WTC11 (cell line): ENCODE results near the gene SPDYE5. TPM values are rescaled to one million over a fixed set of nuclear protein-coding genes. Genes with fewer than 3 reads are reported as not detected.

Experiments
- ATAC-seq: fragments of 200-7000 bp; cut with Tn5 transposase; 2 replicates; pipeline ENCODE4 v1.10.0; 2021; ENCODE audit warnings: mild to moderate bottlenecking, moderate library complexity
- CTCF ChIA-PET: fragments of 300-600 bp; sonication (Branson Sonifier 250); formaldehyde crosslinking; loops from one replicate; lab custom pipeline; 2021; ENCODE audit warnings: antibody characterized with exemption; lab: Charles Lee
- POLR2A ChIA-PET: fragments of 350-600 bp; sonication (Branson Sonifier 250); formaldehyde crosslinking; loops from one replicate; lab custom pipeline; 2021; ENCODE audit warnings: antibody characterized with exemption; lab: Charles Lee
- DNase-seq: peaks from one replicate; pipeline ENCODE4 v3.0.0; 2021; ENCODE audit warnings: low spot score
- H3K27ac Mint-ChIP-seq: 2 replicates; pipeline ENCODE4 v1.8.0; 2021; ENCODE audit warnings: mixed read lengths
- H3K27me3 Mint-ChIP-seq: 2 replicates; pipeline ENCODE4 v1.8.0; 2021; ENCODE audit warnings: low read depth, mild to moderate bottlenecking, moderate library complexity, mixed read lengths
- H3K36me3 Mint-ChIP-seq: 2 replicates; pipeline ENCODE4 v1.8.0; 2021; ENCODE audit warnings: mixed read lengths
- H3K4me1 Mint-ChIP-seq: 2 replicates; pipeline ENCODE4 v1.8.0; 2022; ENCODE audit warnings: mixed read lengths
- H3K4me3 Mint-ChIP-seq: 2 replicates; pipeline ENCODE4 v1.8.0; 2021; ENCODE audit warnings: mild to moderate bottlenecking, moderate library complexity, mixed read lengths
- H3K9me3 Mint-ChIP-seq: 2 replicates; pipeline ENCODE4 v1.8.0; 2021; ENCODE audit warnings: mixed read lengths
- CREB1 ChIP-seq: sonication (generic); formaldehyde crosslinking; IDR thresholded peaks from 2 replicates; pipeline ENCODE4 v1.8.0; 2023; ENCODE audit warnings: mild to moderate bottlenecking, missing genetic modification reagents
- EMX1 ChIP-seq: fragments of 250-450 bp; sonication (Bioruptor Pico); IDR thresholded peaks from 2 replicates; pipeline ENCODE4 v1.8.0; 2021; ENCODE audit warnings: mild to moderate bottlenecking
- ESRRA ChIP-seq: sonication (generic); formaldehyde crosslinking; IDR thresholded peaks from 2 replicates; pipeline ENCODE4 v1.8.1; 2022; ENCODE audit warnings: mild to moderate bottlenecking, missing genetic modification reagents, borderline replicate concordance
- IRF1 ChIP-seq: sonication (generic); formaldehyde crosslinking; IDR thresholded peaks from 2 replicates; pipeline ENCODE4 v1.8.0; 2023; ENCODE audit warnings: missing genetic modification reagents
- IRF2 ChIP-seq: sonication (generic); formaldehyde crosslinking; IDR thresholded peaks from 2 replicates; pipeline ENCODE4 v1.8.0; 2022; ENCODE audit warnings: low read depth, missing genetic modification reagents, borderline replicate concordance
- JUN ChIP-seq: sonication (generic); formaldehyde crosslinking; IDR thresholded peaks from 2 replicates; pipeline ENCODE4 v1.8.0; 2023; ENCODE audit warnings: mild to moderate bottlenecking, missing genetic modification reagents
- MXD4 ChIP-seq: fragments of 250-450 bp; sonication (Bioruptor Pico); IDR thresholded peaks from 2 replicates; pipeline ENCODE4 v1.8.0; 2021; ENCODE audit warnings: mild to moderate bottlenecking, moderate library complexity, borderline replicate concordance
- NFE2L1 ChIP-seq: sonication (generic); formaldehyde crosslinking; IDR thresholded peaks from 2 replicates; pipeline ENCODE4 v1.8.1; 2023; ENCODE audit warnings: missing genetic modification reagents
- NR1H2 ChIP-seq: sonication (generic); formaldehyde crosslinking; IDR thresholded peaks from 2 replicates; pipeline ENCODE4 v1.9.0; 2021; ENCODE audit warnings: mild to moderate bottlenecking, moderate library complexity, missing genetic modification reagents
- NR3C1 ChIP-seq: sonication (generic); formaldehyde crosslinking; conservative IDR thresholded peaks from 2 replicates; pipeline ENCODE4 v1.8.1; 2023; ENCODE audit warnings: low read depth, mild to moderate bottlenecking, missing genetic modification reagents
- ZNF317 ChIP-seq: sonication (generic); formaldehyde crosslinking; IDR thresholded peaks from 2 replicates; pipeline ENCODE4 v1.8.1; 2023; ENCODE audit warnings: low read depth, mild to moderate bottlenecking, moderate library complexity, missing genetic modification reagents, borderline replicate concordance
- ZNF416 ChIP-seq: fragments of 250-450 bp; sonication (Bioruptor Pico); IDR thresholded peaks from 2 replicates; pipeline ENCODE4 v1.9.0; 2021; ENCODE audit warnings: mild to moderate bottlenecking, inconsistent platforms
- ZNF671 ChIP-seq: fragments of 250-450 bp; sonication (Bioruptor Pico); IDR thresholded peaks from 2 replicates; pipeline ENCODE4 v1.8.0; 2021; ENCODE audit warnings: mild to moderate bottlenecking
- total RNA-seq: library from RNA; stranded (reverse); gene quantifications from 3 replicates; pipeline ENCODE4 v1.2.3, GENCODE V29; 2021
- TF ChIP-seq, protein P1 (sequence below): sonication (generic); formaldehyde crosslinking; IDR thresholded peaks from 2 replicates; pipeline ENCODE4 v1.8.1; 2022; ENCODE audit warnings: missing genetic modification reagents, borderline replicate concordance
- TF ChIP-seq, protein P2 (sequence below): sonication (generic); formaldehyde crosslinking; IDR thresholded peaks from 2 replicates; pipeline ENCODE4 v1.8.1; 2023; ENCODE audit warnings: mild to moderate bottlenecking, missing genetic modification reagents, moderate library complexity
- TF ChIP-seq, protein P3 (sequence below): sonication (generic); formaldehyde crosslinking; IDR thresholded peaks from 2 replicates; pipeline ENCODE4 v1.8.1; 2023; ENCODE audit warnings: mild to moderate bottlenecking, missing genetic modification reagents, moderate library complexity
- TF ChIP-seq, protein P4 (sequence below): sonication (generic); formaldehyde crosslinking; IDR thresholded peaks from 2 replicates; pipeline ENCODE4 v1.8.0; 2022; ENCODE audit warnings: missing genetic modification reagents

SPDYE5 gene
- total RNA-seq, 1 experiment from 2014 or later: not detected

DNA sequence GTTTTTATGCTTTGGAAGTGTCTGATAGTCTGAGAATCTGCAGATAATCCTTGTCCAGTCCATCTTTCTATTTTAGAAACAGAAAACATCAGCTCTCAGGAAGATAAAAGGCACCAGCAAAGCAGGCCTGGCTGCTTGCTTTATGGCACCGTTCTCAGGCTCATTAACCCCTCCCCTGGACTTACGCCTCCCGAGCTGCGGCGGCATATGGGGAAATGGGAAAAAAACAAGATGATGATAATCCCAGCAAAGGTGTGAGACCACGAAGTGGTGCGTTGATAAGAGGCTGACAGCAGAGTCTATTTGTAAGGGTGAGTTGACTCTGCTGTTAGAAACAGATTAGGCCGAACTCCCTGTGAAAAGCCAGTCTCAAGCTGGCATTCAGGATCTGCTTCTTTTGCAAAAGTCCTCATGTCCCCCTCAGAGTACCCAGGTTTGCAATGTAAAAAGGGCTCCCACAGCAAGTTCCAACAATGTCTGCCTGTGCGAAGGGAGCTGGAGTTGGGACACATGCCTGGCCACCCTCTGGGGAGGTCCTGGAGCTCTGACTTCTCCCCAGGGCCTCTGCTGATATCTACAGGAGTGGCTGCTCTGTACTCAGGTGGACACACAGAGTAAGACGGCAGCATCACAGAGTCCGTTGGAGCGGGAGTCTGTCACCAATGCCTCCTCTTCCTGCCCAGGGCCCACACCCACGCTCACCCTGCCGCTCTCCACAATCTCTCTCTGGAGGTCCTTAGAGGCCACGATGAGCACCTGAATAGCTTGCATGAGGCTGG lies 54.3 kb downstream of the SPDYE5 start:
- ChIA-PET POLR2A (interaction anchor here (0.7 kb wide), 1 partner anchor 9 kb away, joined by 3 read pairs; no protein-coding TSS in a partner anchor), CTCF (no interaction called here)
- no peak for TF ChIP-seq ESRRA (CRISPR knock-in tag)
- TF ChIP-seq, protein P1, sequence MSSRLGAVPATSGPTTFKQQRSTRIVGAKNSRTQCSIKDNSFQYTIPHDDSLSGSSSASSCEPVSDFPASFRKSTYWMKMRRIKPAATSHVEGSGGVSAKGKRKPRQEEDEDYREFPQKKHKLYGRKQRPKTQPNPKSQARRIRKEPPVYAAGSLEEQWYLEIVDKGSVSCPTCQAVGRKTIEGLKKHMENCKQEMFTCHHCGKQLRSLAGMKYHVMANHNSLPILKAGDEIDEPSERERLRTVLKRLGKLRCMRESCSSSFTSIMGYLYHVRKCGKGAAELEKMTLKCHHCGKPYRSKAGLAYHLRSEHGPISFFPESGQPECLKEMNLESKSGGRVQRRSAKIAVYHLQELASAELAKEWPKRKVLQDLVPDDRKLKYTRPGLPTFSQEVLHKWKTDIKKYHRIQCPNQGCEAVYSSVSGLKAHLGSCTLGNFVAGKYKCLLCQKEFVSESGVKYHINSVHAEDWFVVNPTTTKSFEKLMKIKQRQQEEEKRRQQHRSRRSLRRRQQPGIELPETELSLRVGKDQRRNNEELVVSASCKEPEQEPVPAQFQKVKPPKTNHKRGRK (CRISPR knock-in tag): no peak
- no peak for TF ChIP-seq NR3C1 (CRISPR knock-in tag)
- TF ChIP-seq, protein P2, sequence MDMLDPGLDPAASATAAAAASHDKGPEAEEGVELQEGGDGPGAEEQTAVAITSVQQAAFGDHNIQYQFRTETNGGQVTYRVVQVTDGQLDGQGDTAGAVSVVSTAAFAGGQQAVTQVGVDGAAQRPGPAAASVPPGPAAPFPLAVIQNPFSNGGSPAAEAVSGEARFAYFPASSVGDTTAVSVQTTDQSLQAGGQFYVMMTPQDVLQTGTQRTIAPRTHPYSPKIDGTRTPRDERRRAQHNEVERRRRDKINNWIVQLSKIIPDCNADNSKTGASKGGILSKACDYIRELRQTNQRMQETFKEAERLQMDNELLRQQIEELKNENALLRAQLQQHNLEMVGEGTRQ (CRISPR knock-in tag): no peak
- TF ChIP-seq ZNF317 (CRISPR knock-in tag): no peak
- TF ChIP-seq, protein P3, sequence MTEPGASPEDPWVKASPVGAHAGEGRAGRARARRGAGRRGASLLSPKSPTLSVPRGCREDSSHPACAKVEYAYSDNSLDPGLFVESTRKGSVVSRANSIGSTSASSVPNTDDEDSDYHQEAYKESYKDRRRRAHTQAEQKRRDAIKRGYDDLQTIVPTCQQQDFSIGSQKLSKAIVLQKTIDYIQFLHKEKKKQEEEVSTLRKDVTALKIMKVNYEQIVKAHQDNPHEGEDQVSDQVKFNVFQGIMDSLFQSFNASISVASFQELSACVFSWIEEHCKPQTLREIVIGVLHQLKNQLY (CRISPR knock-in tag): no peak
- TF ChIP-seq JUN (CRISPR knock-in tag): no peak
- TF ChIP-seq, protein P4, sequence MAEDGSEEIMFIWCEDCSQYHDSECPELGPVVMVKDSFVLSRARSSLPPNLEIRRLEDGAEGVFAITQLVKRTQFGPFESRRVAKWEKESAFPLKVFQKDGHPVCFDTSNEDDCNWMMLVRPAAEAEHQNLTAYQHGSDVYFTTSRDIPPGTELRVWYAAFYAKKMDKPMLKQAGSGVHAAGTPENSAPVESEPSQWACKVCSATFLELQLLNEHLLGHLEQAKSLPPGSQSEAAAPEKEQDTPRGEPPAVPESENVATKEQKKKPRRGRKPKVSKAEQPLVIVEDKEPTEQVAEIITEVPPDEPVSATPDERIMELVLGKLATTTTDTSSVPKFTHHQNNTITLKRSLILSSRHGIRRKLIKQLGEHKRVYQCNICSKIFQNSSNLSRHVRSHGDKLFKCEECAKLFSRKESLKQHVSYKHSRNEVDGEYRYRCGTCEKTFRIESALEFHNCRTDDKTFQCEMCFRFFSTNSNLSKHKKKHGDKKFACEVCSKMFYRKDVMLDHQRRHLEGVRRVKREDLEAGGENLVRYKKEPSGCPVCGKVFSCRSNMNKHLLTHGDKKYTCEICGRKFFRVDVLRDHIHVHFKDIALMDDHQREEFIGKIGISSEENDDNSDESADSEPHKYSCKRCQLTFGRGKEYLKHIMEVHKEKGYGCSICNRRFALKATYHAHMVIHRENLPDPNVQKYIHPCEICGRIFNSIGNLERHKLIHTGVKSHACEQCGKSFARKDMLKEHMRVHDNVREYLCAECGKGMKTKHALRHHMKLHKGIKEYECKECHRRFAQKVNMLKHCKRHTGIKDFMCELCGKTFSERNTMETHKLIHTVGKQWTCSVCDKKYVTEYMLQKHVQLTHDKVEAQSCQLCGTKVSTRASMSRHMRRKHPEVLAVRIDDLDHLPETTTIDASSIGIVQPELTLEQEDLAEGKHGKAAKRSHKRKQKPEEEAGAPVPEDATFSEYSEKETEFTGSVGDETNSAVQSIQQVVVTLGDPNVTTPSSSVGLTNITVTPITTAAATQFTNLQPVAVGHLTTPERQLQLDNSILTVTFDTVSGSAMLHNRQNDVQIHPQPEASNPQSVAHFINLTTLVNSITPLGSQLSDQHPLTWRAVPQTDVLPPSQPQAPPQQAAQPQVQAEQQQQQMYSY (CRISPR knock-in tag): no peak
- no peak for TF ChIP-seq NFE2L1
- TF ChIP-seq EMX1 (CRISPR knock-in tag): no peak
- no peak for TF ChIP-seq NR1H2
- no peak for TF ChIP-seq CREB1
- TF ChIP-seq ZNF671 (CRISPR knock-in tag): no peak
- TF ChIP-seq IRF1 (CRISPR knock-in tag): no peak
- no peak for TF ChIP-seq IRF2 (CRISPR knock-in tag)
- no peak for TF ChIP-seq ZNF416
- no peak for TF ChIP-seq MXD4 (CRISPR knock-in tag)
- DNase-seq (no peak), ATAC-seq (no peak)
- Mint-ChIP-seq H3K36me3 (peaks cover 74% of the 10 kb centered on the region), H3K9me3 (no peaks in the 10 kb centered on the region), H3K4me1 (no peaks in the 10 kb centered on the region), H3K27ac (no peak overlapping the region), H3K27me3 (no peaks in the 10 kb centered on the region), H3K4me3 (no peak overlapping the region)

Other genes starting within 250 kb of the SPDYE5 start
- 2.0 to 3.0 TPM (median 2.3 TPM) in 3 replicates for gene TRIM73, start 96.7 kb upstream of the SPDYE5 start, total RNA-seq
- 52.7 to 54.7 TPM (median 53.8 TPM) in 3 replicates for gene POM121C, start 6.0 kb upstream of the SPDYE5 start, total RNA-seq
- gene HIP1, start 246.6 kb downstream of the SPDYE5 start, total RNA-seq: 75.8 to 86.3 TPM (median 85.0 TPM) in 3 replicates